Measurements from ENCODE around the gene HOXA11. TPM values are rescaled to one million over a fixed set of nuclear protein-coding genes. Genes with fewer than 3 reads are reported as not detected.

The HOXA11 gene
- total RNA-seq, 1 experiment from 2014 or later = not detected

DNA sequence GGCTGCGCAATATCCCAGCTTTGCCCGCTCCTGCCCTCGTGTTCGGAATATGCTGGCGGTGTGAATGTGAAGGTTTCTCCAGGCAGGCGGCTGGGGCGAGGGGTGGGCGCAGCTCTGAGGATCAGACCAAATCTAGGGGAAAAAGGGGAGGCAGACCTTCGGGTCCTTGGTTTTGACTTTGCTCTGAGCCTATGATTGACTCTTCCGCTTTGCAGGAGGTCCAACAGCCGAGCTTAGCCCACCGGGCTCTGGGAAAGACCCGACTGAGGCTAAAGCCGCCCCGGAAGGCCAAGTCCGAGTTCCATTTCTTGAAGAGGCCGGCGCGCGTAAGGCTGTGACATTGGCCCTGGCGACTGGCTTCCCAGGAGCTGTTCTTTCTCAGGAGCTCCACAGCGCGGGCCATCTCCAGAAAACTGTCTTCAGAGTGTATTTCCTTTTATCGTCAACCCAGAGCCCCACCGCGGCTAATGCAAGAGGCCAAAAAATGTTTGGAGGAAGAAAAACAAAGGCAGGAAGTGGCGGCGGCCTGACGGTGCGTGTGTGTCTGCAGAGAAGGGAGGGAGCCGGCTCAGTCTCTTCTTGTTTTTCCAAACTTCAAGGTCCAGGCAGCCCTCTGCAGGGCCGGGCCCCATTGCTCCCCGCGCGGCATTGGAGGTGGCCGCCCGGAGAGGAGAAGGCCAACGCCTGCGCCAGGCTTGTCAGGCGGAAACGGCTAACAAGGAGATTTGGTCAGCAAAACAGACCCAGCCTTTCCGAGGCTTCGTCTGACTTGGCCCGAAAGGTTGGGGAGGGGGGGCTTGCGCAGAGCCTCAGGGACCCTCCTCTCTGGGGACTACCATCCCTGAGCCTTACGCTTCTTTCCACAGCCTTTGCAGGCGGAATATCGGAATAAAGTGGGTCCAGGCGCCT, 3.6 kb upstream of the HOXA11 start:
- Histone ChIP-seq H2BK120ac (ENCODE audit: low read depth, low read length, poor library complexity, severe bottlenecking) (no peak overlapping the region), H3K27me3 (ENCODE audit: insufficient read depth, low read length) (peaks cover 97% of the 10 kb centered on the region), H3K14ac (ENCODE audit: insufficient read depth, low read length) (no peak overlapping the region), H2AK5ac (ENCODE audit: insufficient read length, low read length) (no peak overlapping the region), H3T11ph (ENCODE audit: low read length) (no peak overlapping the region), H3K4me1 (ENCODE audit: insufficient read depth, low read length) (no peaks in the 10 kb centered on the region), H2BK20ac (ENCODE audit: low read depth, low read length, poor library complexity, severe bottlenecking) (no peak overlapping the region), H2BK5ac (ENCODE audit: insufficient read length, low read length) (no peak overlapping the region), H2BK12ac (ENCODE audit: insufficient read length, low read depth, low read length) (no peak overlapping the region), H3K23ac (ENCODE audit: insufficient read length, low read depth, low read length) (no peak overlapping the region), H4K8ac (replicated peaks; ENCODE audit: insufficient read length, low read depth, low read length) (no peak overlapping the region), H3K23me2 (ENCODE audit: insufficient read length, low read depth, low read length, poor library complexity, severe bottlenecking) (no peaks in the 10 kb centered on the region), H3K4ac (ENCODE audit: low read depth, low read length) (no peak overlapping the region), H3K9ac (ENCODE audit: extremely low read depth, insufficient read length, low read length) (no peak overlapping the region), H2BK15ac (ENCODE audit: low read depth, low read length) (no peak overlapping the region), H4K20me1 (ENCODE audit: control insufficient read depth, insufficient read depth, insufficient read length) (no peaks in the 10 kb centered on the region), H4K5ac (ENCODE audit: insufficient read length, low read depth, low read length) (no peak overlapping the region), H3K18ac (ENCODE audit: insufficient read length, low read depth, low read length) (no peak overlapping the region), H3K79me1 (ENCODE audit: insufficient read depth, low read depth, low read length, poor library complexity, severe bottlenecking) (no peaks in the 10 kb centered on the region), H3K27ac (ENCODE audit: insufficient read length, low read depth, low read length) (no peak overlapping the region), H3K79me2 (ENCODE audit: insufficient read depth, low read length) (no peaks in the 10 kb centered on the region), H2AFZ (ENCODE audit: low read length) (no peak overlapping the region), H3K4me2 (ENCODE audit: insufficient read depth, insufficient read length, low read length) (no peak overlapping the region), H3K9me3 (ENCODE audit: control insufficient read depth, low read depth, low read length) (no peaks in the 10 kb centered on the region), H4K91ac (ENCODE audit: insufficient read length, low read depth, low read length) (no peak overlapping the region), H3K56ac (ENCODE audit: insufficient read length, low read depth, low read length) (no peak overlapping the region)
- no CpG with 5 or more reads among the region's 49 CpGs for WGBS (ENCODE audit: extremely low coverage, insufficient read length, low lambda C conversion rate)
- H3K9me3 Mint-ChIP-seq = peaks cover 1 to 14% of the 10 kb centered on the region in 2 experiments; a peak in 3 of 5 replicates
- peak; percentile 60 for DNase-seq
- H3K36me3 Mint-ChIP-seq (ENCODE audit: insufficient read depth in 1 of 3, low read depth in 3 of 3) = peaks cover 0 to 2% (median 0%) of the 10 kb centered on the region in 3 experiments; a peak in 3 of 7 replicates
- peaks cover 17 to 44% of the 10 kb centered on the region in 2 experiments for H3K4me1 Mint-ChIP-seq
- peaks cover 100% of the 10 kb centered on the region for H3K27me3 Mint-ChIP-seq (ENCODE audit: low read depth)
- H3K27ac Mint-ChIP-seq = no peak overlapping the region
- TF ChIP-seq, protein P1, sequence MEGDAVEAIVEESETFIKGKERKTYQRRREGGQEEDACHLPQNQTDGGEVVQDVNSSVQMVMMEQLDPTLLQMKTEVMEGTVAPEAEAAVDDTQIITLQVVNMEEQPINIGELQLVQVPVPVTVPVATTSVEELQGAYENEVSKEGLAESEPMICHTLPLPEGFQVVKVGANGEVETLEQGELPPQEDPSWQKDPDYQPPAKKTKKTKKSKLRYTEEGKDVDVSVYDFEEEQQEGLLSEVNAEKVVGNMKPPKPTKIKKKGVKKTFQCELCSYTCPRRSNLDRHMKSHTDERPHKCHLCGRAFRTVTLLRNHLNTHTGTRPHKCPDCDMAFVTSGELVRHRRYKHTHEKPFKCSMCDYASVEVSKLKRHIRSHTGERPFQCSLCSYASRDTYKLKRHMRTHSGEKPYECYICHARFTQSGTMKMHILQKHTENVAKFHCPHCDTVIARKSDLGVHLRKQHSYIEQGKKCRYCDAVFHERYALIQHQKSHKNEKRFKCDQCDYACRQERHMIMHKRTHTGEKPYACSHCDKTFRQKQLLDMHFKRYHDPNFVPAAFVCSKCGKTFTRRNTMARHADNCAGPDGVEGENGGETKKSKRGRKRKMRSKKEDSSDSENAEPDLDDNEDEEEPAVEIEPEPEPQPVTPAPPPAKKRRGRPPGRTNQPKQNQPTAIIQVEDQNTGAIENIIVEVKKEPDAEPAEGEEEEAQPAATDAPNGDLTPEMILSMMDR (conservative IDR thresholded peaks at IDR 0.05) = no peak
- peak overlapping the region; percentile 12 to 73; a peak in 4 of 5 replicates for H3K4me3 Mint-ChIP-seq

All from H9 (cell line).